GM12891 (cell line): ENCODE results near the gene ITPR1.

Source experiments
- DNase-seq: peaks from one replicate; pipeline ENCODE4 v3.0.0; 2011; ENCODE audit warnings: low spot score; ENCODE audit not compliant: insufficient read length
- FAIRE-seq: peaks from 2 replicates; lab custom pipeline; 2011; peaks lifted over from hg19 to GRCh38; lab: Jason Lieb, UNC
- PAX5 ChIP-seq: IDR thresholded peaks from 2 replicates; pipeline ENCODE4 v1.6.1; 2011; ENCODE audit warnings: low read length, moderate library complexity, mild to moderate bottlenecking; ENCODE audit not compliant: insufficient read depth, severe bottlenecking
- POLR2A ChIP-seq: IDR thresholded peaks from 2 replicates; pipeline ENCODE4 v1.6.1; 2011; ENCODE audit warnings: low read depth, low read length, control low read depth
- POLR2AphosphoS5 ChIP-seq: IDR thresholded peaks from 2 replicates; pipeline ENCODE4 v1.6.1; 2011; ENCODE audit warnings: low read depth, low read length, control low read depth
- POU2F2 ChIP-seq: IDR thresholded peaks from 2 replicates; pipeline ENCODE4 v1.6.1; 2011; ENCODE audit warnings: low read depth, mild to moderate bottlenecking, control low read depth, low read length, moderate library complexity
- SPI1 ChIP-seq: IDR thresholded peaks from 2 replicates; pipeline ENCODE4 v1.6.1; 2011; ENCODE audit warnings: low read depth, low read length, control low read depth
- TAF1 ChIP-seq: IDR thresholded peaks from 2 replicates; pipeline ENCODE4 v1.6.1; 2011; ENCODE audit warnings: low read depth, low read length, control low read depth

Gene ITPR1

GRCh38 chr3:4837374-4837930 is 344.3 kb downstream of the ITPR1 start:
- TF ChIP-seq SPI1 (no peak), POLR2A (no peak), POLR2AphosphoS5 (no peak), TAF1 (no peak), POU2F2 (no peak), PAX5 (no peak)
- DNase-seq (no peak), FAIRE-seq (no peak)

GRCh38 chr3:4838621-4839022 is 345.5 kb downstream of the ITPR1 start:
- FAIRE-seq (peak; percentile 90), DNase-seq (no peak)
- TF ChIP-seq PAX5 (peak; percentile 4), TAF1 (peak; percentile 65; the same call in 1 of the 2 replicates), POU2F2 (no peak), POLR2AphosphoS5 (no peak), POLR2A (no peak)

- DNase-seq (no peak), FAIRE-seq (no peak)
- TF ChIP-seq PAX5 = no peak
- no peak for TF ChIP-seq TAF1
- TF ChIP-seq POLR2AphosphoS5 = no peak
- TF ChIP-seq POLR2A = no peak
- TF ChIP-seq POU2F2 = no peak
- TF ChIP-seq SPI1 = no peak
Measured at GRCh38 chr3:4839278-4839677, 346.1 kb downstream of the ITPR1 start.

- no peak for FAIRE-seq
- no peak for TF ChIP-seq TAF1
- TF ChIP-seq SPI1 = no peak
- TF ChIP-seq PAX5 = no peak
- TF ChIP-seq POLR2AphosphoS5 = no peak
- no peak for TF ChIP-seq POLR2A
- TF ChIP-seq POU2F2 = no peak
- DNase-seq = no peak
Measured at GRCh38 chr3:4841225-4841624, 348.1 kb downstream of the ITPR1 start.

- TF ChIP-seq POLR2A (no peak), TAF1 (no peak)
- no peak for DNase-seq
Measured at GRCh38 chr3:4841776-4842440, 348.8 kb downstream of the ITPR1 start.

GRCh38 chr3:4843619-4844018 is 350.5 kb downstream of the ITPR1 start:
- DNase-seq = no peak
- peak; percentile 41 for FAIRE-seq
- TF ChIP-seq TAF1 = no peak
- TF ChIP-seq SPI1 = no peak
- no peak for TF ChIP-seq PAX5
- no peak for TF ChIP-seq POLR2A
- TF ChIP-seq POU2F2 = no peak
- TF ChIP-seq POLR2AphosphoS5 = no peak

More at GRCh38 chr3:4841776-4842440, 348.8 kb downstream of the ITPR1 start:
- no peak for FAIRE-seq

- no peak for DNase-seq
- peak; percentile 94 for FAIRE-seq
- no peak for TF ChIP-seq POLR2AphosphoS5
- TF ChIP-seq POU2F2 = peak; percentile 31; the same call in 1 of the 2 replicates
- peak; percentile 14 for TF ChIP-seq PAX5
- no peak for TF ChIP-seq POLR2A
- TF ChIP-seq SPI1 = no peak
- TF ChIP-seq TAF1 = no peak
Measured at GRCh38 chr3:4845882-4846281, 352.7 kb downstream of the ITPR1 start.

GRCh38 chr3:4846543-4846942 is 353.4 kb downstream of the ITPR1 start:
- FAIRE-seq = no peak
- TF ChIP-seq POLR2A (no peak), POU2F2 (no peak), PAX5 (no peak), TAF1 (no peak), SPI1 (no peak), POLR2AphosphoS5 (no peak)
- DNase-seq = no peak

GRCh38 chr3:4848176-4848825 is 355.2 kb downstream of the ITPR1 start:
- FAIRE-seq = no peak
- TF ChIP-seq SPI1 (no peak), POLR2AphosphoS5 (no peak), POLR2A (no peak), PAX5 (no peak), TAF1 (no peak), POU2F2 (no peak)
- DNase-seq = no peak

GRCh38 chr3:4849136-4849535 is 356.0 kb downstream of the ITPR1 start:
- TF ChIP-seq POLR2AphosphoS5 (no peak), SPI1 (no peak), TAF1 (no peak), POLR2A (no peak), PAX5 (no peak), POU2F2 (no peak)
- DNase-seq = no peak
- FAIRE-seq = no peak
